Stimulated activated CD8-positive, alpha-beta memory T cell treated with anti-CD3 and anti-CD28 coated beads, Interleukin-2, amount 100 ng/mL, for 1 hour (primary cell): ENCODE data around the gene ZFAND3.

Source experiments
- DNase-seq, 2 donors: peaks; one replicate each; pipeline ENCODE4 v3.0.0-alpha.2; 2020; ENCODE audit warnings: low read depth in 2 of 2

The ZFAND3 gene

DNA sequence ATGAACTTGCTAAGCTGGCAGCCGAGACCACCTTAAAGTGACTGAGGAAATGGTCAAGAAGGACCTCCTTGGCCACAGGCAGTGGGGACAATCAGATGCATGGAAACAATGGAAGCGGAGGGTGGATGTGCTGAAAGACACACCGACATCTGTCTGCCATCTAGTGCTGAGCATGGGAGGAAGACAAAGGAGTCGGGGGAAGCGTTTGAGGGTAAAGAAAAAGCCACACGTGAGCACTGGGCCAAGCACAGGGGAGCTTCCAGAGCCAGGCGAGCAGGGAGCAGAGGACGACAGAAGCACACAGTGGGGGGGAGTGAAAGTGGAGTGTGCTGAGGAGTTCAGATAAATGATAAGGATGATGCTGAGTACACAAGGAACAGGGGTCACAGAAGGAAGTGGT is 367.8 kb downstream of the ZFAND3 start:
- no peak for DNase-seq

GRCh38 chr6:38187811-38188590 is 368.5 kb downstream of the ZFAND3 start:
- no peak for DNase-seq

DNA sequence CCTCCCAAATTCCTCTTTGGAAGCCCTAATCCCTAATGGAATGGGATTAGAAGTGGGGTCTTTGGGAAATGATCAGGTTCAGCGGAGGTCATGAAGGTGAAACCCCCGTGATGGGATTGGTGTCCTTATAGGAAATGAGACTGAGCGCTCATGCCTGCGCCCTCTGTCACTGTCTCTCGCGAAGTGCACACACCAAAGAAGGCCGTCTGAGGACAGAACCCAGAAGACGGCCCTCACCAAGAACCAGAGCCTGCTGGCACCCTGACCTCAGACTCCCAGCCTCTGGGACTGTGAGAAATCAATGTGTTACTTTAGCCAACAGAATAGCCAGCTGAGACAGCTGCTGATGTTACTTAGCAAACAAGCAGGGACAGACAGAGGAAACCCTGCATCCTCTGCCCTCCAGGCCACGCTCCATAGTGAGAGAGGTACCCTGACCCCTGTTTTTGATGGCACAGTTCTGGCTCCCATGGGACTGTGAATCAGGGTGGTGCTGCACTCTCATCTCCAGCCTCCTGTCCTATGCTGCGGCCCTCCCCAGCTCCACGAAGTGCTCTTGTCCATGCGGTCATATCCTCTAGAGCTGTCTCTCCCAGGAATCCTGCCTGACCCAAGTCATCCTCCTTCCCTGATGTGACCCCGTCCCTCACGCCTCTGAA is 369.3 kb downstream of the ZFAND3 start:
- no peak for DNase-seq

DNA sequence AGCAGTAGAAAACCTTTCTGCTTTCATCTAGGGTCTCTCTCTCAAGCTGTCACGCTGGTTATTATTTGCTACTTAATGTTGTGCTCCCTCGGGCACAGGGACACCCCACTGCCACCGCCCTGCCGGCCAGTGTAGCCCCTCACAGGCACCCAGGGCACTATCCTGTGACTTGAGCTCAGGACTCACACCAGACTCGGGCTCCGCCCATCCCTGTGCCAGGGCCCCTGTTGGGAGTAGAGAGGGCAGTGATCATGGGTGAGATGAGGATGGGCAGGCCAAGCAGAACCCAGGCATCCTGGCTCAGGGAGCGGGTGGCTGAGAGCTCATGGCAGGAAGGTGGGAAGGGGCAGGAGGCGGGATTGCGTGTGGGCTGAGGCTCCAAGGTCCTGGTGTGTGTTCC is 371.9 kb downstream of the ZFAND3 start:
- no peak for DNase-seq

DNA sequence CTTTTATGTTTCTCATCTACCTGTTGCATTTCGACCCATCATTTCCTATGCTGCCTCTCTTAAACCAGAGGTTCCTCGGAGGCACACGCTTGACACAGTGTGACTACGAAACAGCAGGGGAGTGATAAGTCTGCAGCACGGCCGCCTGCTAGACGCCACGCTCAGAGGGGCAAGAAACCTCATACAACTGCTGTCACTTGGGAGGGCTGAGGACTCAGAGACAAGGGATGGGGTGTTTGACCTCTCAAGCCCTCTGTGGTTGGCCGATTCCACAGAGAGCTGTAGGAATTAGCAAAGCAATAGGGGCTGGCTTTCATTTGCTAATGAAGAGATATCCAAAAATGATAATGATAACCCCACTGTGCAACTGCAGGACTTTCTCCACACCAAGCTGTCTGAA is 372.5 kb downstream of the ZFAND3 start:
- no peak for DNase-seq

DNA sequence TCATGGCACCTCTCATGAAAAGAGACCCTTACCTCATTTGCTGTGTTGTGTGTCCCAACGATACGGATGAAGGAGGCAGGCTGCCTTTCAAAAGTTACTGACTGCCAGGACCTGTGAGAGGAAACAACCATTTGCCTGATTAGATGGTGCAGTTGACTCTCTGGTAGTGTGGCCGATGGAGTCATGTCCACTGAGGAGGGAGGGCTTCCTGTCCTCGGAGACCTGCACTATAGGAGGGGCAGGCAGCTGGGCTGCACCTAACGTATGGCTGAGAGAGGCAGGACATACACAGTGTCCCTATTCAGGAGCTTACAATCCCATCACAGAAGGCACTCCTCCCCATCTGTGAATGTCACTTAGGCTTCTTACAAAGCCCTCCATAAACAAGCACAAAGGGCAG is 373.0 kb downstream of the ZFAND3 start:
- DNase-seq = no peak

GRCh38 chr6:38193051-38193450 is 373.5 kb downstream of the ZFAND3 start:
- DNase-seq = no peak

DNA sequence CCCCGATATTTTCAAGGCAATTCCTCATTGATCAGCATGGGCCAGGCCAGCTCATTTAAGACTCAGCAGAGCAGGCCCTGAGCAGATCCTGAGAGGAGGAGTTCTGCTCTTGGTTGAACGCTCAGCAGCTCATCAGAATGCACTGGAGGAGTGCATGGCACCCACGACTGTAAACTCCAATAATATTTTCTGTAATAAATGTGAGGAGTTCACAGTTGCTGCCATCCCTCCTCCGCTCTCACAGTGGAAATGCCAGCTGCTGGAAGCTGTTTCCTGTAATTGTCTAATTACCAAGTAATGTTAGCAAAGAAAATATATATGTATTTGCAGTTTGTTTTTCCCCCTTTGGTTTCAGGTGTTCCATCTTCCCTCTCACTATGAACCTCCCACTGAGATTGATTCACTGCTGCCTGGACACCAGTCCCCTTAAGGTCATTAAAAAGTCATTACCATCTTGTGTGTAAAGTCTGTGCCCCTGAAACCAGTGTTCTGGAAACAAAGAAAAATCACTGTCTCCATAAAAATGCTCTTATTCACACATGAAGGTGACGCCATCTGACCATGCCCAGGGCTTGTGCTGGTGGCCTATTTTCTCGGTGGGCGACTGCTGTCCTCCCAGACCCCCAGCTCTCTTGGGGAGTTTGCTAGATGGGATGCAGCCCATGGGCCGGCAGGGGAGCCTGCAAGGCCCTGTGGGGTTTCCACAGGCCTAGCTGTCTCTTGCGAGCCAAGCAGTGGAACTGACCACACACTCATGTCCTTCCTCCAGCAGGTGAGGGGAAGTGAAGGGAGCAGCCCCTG is 374.2 kb downstream of the ZFAND3 start:
- DNase-seq = no peak

GRCh38 chr6:38194282-38194572 is 374.7 kb downstream of the ZFAND3 start:
- DNase-seq = no peak

DNA sequence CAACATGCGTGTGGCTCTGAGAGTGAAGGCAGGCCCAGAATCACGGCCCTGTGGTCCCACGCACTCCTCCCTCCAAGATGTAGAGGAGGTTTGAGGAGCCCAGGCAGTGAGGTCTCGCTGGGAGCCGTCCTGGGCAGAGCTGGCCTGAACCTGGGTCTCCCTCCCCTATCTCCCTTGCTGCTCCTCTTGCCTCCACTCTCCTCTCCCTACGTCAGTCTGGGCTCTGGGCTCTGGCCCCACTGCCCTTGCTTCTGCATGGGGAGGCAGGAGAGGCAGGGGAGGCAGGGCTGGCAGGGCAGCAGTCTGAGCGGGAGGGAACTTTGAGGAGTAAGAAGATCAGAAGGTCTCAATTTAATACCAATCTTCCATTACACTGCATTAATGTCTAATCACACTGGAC is 375.1 kb downstream of the ZFAND3 start:
- DNase-seq = no peak

DNA sequence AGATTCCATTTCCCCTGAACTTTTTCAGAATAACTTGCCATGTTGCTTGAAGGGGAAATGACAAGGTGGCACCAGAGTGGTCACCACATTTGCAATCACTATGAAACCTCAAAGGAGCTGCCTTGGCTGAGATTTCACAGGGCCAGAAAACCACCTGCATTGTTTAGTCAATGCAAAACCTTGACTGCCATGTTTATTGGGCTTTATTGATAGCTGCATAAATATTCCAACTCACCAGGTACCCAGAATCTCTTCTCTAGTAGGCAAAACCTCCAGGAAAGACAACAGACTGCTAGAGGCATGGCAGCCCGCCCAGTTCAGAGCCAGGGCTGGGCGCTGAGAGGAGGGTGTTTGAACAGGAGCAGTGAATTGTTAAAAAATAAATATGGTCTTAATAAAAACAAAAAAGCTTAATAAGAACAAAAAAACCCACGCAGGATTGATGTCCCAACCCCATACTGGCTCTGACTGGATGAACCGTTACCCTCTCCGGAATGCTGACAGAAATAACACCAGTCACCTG is 375.6 kb downstream of the ZFAND3 start:
- no peak for DNase-seq

DNA sequence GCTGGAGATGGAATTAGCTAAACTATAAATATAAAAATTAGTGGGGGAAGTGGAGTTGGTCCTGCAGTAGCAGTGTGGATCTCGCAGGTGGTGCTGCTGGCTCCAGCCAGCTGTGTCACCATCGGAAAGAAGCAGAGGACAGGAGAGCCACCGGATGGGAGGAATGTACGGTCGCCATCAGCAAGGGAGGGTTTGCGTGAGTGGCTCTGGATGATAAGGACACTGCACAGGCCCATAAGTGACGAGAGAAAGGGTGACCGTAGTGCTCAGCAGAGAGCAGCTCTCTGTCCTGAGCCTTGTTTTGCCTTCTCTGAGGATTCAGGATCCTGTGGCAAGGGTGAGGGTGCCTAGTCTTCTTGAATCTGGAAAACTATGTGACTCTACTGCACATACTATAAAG is 378.7 kb downstream of the ZFAND3 start:
- no peak for DNase-seq
